ENCODE results near the gene ATXN3. TPM values are rescaled to one million over a fixed set of nuclear protein-coding genes. Genes with fewer than 3 reads are reported as not detected.

The ATXN3 gene
- total RNA-seq, 1 experiment from 2014 or later: 33.1 TPM

GRCh38 chr14:92022036-92022435 is 84.3 kb downstream of the ATXN3 start:
- Mint-ChIP-seq H3K36me3 (0 out of 2 replicates have a peak, but pooled peaks cover 6% of the 10 kb centered on the region), H3K4me1 (no peaks in the 10 kb centered on the region), H3K4me3 (no peak overlapping the region), H3K9me3 (no peaks in the 10 kb centered on the region), H3K27ac (no peak overlapping the region), H3K27me3 (ENCODE audit: low read depth) (no peaks in the 10 kb centered on the region)
- DNase-seq (ENCODE audit: low spot score) (no peak), ATAC-seq (no peak)
- TF ChIP-seq TEAD1 (CRISPR knock-in tag; IDR thresholded peaks at IDR 0.05) (no peak), EMX1 (CRISPR knock-in tag; IDR thresholded peaks at IDR 0.05) (no peak)
- ChIA-PET CTCF (interaction anchor here (0.6 kb wide), 1 partner anchor 370 kb away, joined by 3 read pairs; no protein-coding TSS in a partner anchor), POLR2A (no interaction called here)

- H3K4me3 Mint-ChIP-seq: no peak overlapping the region
- H3K36me3 Mint-ChIP-seq: peaks cover 11% of the 10 kb centered on the region; the same call in 1 of the 2 replicates
- H3K27me3 Mint-ChIP-seq (ENCODE audit: low read depth): no peaks in the 10 kb centered on the region
- H3K9me3 Mint-ChIP-seq: no peaks in the 10 kb centered on the region
- DNase-seq (ENCODE audit: low spot score) (no peak), ATAC-seq (no peak)
- H3K27ac Mint-ChIP-seq: no peak overlapping the region
- H3K4me1 Mint-ChIP-seq: no peaks in the 10 kb centered on the region
- ChIA-PET POLR2A (interaction anchor here (0.7 kb wide), 1 partner anchor 13 kb away, joined by 5 read pairs; no protein-coding TSS in a partner anchor), CTCF (interaction anchor here (0.6 kb wide), 1 partner anchor 369 kb away, joined by 3 read pairs; no protein-coding TSS in a partner anchor)
- TF ChIP-seq TCF7 (CRISPR knock-in tag; IDR thresholded peaks at IDR 0.05; ENCODE audit: low read depth) (no peak), STAT6 (CRISPR knock-in tag; conservative IDR thresholded peaks at IDR 0.05; ENCODE audit: low read depth) (no peak), NFYB (CRISPR knock-in tag; conservative IDR thresholded peaks at IDR 0.05; ENCODE audit: low read depth) (no peak), ATF1 (CRISPR knock-in tag; IDR thresholded peaks at IDR 0.05) (no peak), RELA (CRISPR knock-in tag; IDR thresholded peaks at IDR 0.05; ENCODE audit: borderline replicate concordance) (no peak), TP53 (CRISPR knock-in tag; IDR thresholded peaks at IDR 0.05) (no peak), GTF2I (CRISPR knock-in tag; conservative IDR thresholded peaks at IDR 0.05) (no peak), PRRX2 (CRISPR knock-in tag; IDR thresholded peaks at IDR 0.05) (no peak), CREM (CRISPR knock-in tag; IDR thresholded peaks at IDR 0.05) (no peak), FOXK1 (CRISPR knock-in tag; IDR thresholded peaks at IDR 0.05) (no peak), MYBL2 (CRISPR knock-in tag; IDR thresholded peaks at IDR 0.05) (no peak), ZNF317 (CRISPR knock-in tag; IDR thresholded peaks at IDR 0.05; ENCODE audit: borderline replicate concordance, low read depth) (no peak)
- TF ChIP-seq, protein P1, sequence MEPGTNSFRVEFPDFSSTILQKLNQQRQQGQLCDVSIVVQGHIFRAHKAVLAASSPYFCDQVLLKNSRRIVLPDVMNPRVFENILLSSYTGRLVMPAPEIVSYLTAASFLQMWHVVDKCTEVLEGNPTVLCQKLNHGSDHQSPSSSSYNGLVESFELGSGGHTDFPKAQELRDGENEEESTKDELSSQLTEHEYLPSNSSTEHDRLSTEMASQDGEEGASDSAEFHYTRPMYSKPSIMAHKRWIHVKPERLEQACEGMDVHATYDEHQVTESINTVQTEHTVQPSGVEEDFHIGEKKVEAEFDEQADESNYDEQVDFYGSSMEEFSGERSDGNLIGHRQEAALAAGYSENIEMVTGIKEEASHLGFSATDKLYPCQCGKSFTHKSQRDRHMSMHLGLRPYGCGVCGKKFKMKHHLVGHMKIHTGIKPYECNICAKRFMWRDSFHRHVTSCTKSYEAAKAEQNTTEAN (CRISPR knock-in tag; IDR thresholded peaks at IDR 0.05): no peak
- TF ChIP-seq, protein P2, sequence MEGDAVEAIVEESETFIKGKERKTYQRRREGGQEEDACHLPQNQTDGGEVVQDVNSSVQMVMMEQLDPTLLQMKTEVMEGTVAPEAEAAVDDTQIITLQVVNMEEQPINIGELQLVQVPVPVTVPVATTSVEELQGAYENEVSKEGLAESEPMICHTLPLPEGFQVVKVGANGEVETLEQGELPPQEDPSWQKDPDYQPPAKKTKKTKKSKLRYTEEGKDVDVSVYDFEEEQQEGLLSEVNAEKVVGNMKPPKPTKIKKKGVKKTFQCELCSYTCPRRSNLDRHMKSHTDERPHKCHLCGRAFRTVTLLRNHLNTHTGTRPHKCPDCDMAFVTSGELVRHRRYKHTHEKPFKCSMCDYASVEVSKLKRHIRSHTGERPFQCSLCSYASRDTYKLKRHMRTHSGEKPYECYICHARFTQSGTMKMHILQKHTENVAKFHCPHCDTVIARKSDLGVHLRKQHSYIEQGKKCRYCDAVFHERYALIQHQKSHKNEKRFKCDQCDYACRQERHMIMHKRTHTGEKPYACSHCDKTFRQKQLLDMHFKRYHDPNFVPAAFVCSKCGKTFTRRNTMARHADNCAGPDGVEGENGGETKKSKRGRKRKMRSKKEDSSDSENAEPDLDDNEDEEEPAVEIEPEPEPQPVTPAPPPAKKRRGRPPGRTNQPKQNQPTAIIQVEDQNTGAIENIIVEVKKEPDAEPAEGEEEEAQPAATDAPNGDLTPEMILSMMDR (IDR thresholded peaks at IDR 0.05): no peak
These were observed 84.9 kb downstream of the ATXN3 start for GRCh38 chr14:92021523-92021922.

DNA sequence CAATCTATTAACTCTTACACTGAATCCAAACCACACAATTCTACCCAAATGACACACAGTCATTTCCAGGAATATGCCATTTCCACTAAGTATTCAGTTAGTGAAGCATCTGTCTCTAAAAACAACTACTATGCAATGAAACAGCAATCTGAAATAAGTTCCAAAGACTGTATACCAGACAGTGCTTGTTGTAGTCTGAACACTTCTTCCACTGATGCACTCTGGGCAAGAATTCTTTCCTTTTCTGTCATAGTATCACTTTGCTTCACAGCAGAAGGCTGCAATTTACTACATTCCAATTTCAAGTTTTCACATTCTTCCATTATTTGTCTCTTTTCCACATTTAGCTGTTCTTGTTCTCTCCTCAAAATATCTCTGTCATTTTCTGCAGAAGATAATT is 92.3 kb downstream of the ATXN3 start:
- H3K36me3 Mint-ChIP-seq: peaks cover 25% of the 10 kb centered on the region
- DNase-seq (ENCODE audit: low spot score) (no peak), ATAC-seq (no peak)
- no peak overlapping the region for H3K27ac Mint-ChIP-seq
- POLR2A ChIA-PET: no interaction called here
- H3K4me3 Mint-ChIP-seq: no peak overlapping the region
- CTCF ChIA-PET: no interaction called here
- no peaks in the 10 kb centered on the region for H3K9me3 Mint-ChIP-seq
- H3K27me3 Mint-ChIP-seq (ENCODE audit: low read depth): no peaks in the 10 kb centered on the region
- no peaks in the 10 kb centered on the region for H3K4me1 Mint-ChIP-seq
- no peak for TF ChIP-seq ESRRA (CRISPR knock-in tag; IDR thresholded peaks at IDR 0.05; ENCODE audit: borderline replicate concordance)
- TF ChIP-seq, protein P2 (IDR thresholded peaks at IDR 0.05): no peak
- TF ChIP-seq HMGA2 (CRISPR knock-in tag; IDR thresholded peaks at IDR 0.05): no peak
- TF ChIP-seq ZNF219 (CRISPR knock-in tag; IDR thresholded peaks at IDR 0.05; ENCODE audit: borderline replicate concordance): no peak
- TF ChIP-seq, protein P3, sequence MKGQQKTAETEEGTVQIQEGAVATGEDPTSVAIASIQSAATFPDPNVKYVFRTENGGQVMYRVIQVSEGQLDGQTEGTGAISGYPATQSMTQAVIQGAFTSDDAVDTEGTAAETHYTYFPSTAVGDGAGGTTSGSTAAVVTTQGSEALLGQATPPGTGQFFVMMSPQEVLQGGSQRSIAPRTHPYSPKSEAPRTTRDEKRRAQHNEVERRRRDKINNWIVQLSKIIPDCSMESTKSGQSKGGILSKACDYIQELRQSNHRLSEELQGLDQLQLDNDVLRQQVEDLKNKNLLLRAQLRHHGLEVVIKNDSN (CRISPR knock-in tag; IDR thresholded peaks at IDR 0.05): no peak
